Stimulated activated CD8-positive, alpha-beta memory T cell treated with anti-CD3 and anti-CD28 coated beads, Interleukin-15, amount 100 ng/mL, for 1 hour (primary cell): ENCODE results near the gene HOXD3.

Experiments
- DNase-seq: peaks from one replicate; pipeline ENCODE4 v3.0.0-alpha.2; 2020; ENCODE audit warnings: low read depth

The HOXD3 gene

GRCh38 chr2:176177580-176178037, 20.5 kb downstream of the HOXD3 start:
- no peak for DNase-seq

GRCh38 chr2:176178038-176178756, 21.1 kb downstream of the HOXD3 start:
- no peak for DNase-seq

- DNase-seq = no peak
Measured at GRCh38 chr2:176178757-176179295, 21.7 kb downstream of the HOXD3 start.

GRCh38 chr2:176181551-176181950, 24.4 kb downstream of the HOXD3 start:
- no peak for DNase-seq

GRCh38 chr2:176182671-176183070, 25.6 kb downstream of the HOXD3 start:
- DNase-seq = no peak

GRCh38 chr2:176184749-176185148, 27.6 kb downstream of the HOXD3 start:
- DNase-seq = no peak

GRCh38 chr2:176186024-176186423, 28.9 kb downstream of the HOXD3 start:
- no peak for DNase-seq

- no peak for DNase-seq
Measured at GRCh38 chr2:176187200-176187898, 30.2 kb downstream of the HOXD3 start.

GRCh38 chr2:176187899-176188773, 31.0 kb downstream of the HOXD3 start, which contains the start of gene HOXD1:
HOXD1 (plus strand) TSS chr2:176188668; CDS start chr2:176188802, 134 bp downstream.
- no peak for DNase-seq

GRCh38 chr2:176188774-176189680, 31.9 kb downstream of the HOXD3 start:
- no peak for DNase-seq

GRCh38 chr2:176189681-176190641, 32.9 kb downstream of the HOXD3 start:
- no peak for DNase-seq

- no peak for DNase-seq
Measured at GRCh38 chr2:176192351-176192750, 35.2 kb downstream of the HOXD3 start.

GRCh38 chr2:176193048-176193447, 35.9 kb downstream of the HOXD3 start:
- DNase-seq = no peak

- DNase-seq = no peak
Measured at GRCh38 chr2:176199902-176200301, 42.8 kb downstream of the HOXD3 start.

- DNase-seq = no peak
Measured at GRCh38 chr2:176200971-176201370, 43.9 kb downstream of the HOXD3 start.

- DNase-seq = no peak
Measured at GRCh38 chr2:176202491-176202890, 45.4 kb downstream of the HOXD3 start.

GRCh38 chr2:176205126-176205525, 48.0 kb downstream of the HOXD3 start:
- no peak for DNase-seq

- no peak for DNase-seq
Measured at GRCh38 chr2:176206136-176206535, 49.0 kb downstream of the HOXD3 start.

GRCh38 chr2:176206682-176207081, 49.6 kb downstream of the HOXD3 start:
- DNase-seq = no peak

GRCh38 chr2:176211110-176211509, 54.0 kb downstream of the HOXD3 start:
- no peak for DNase-seq
